Body of pancreas (tissue), 4 donors: ENCODE results near the gene SLC9A3.

Experiments used
- POLR2A ChIP-seq, 3 donors: fragments of 450-650 bp; IDR thresholded peaks; one replicate each; pipeline ENCODE4 v1.6.1; 2016; ENCODE audit warnings: antibody characterized with exemption in 3 of 3, mild to moderate bottlenecking in 2 of 3
- TF ChIP-seq, protein P1 (sequence below), 7 experiments: fragments of 450-650 bp in 4 of 7; fragments of 200-600 bp in 3 of 7; sonication (generic) in 3 of 7; IDR thresholded peaks; one replicate each; pipeline ENCODE4 v1.5.1; 2016 to 2019; ENCODE audit warnings: antibody characterized with exemption in 7 of 7

DNA sequence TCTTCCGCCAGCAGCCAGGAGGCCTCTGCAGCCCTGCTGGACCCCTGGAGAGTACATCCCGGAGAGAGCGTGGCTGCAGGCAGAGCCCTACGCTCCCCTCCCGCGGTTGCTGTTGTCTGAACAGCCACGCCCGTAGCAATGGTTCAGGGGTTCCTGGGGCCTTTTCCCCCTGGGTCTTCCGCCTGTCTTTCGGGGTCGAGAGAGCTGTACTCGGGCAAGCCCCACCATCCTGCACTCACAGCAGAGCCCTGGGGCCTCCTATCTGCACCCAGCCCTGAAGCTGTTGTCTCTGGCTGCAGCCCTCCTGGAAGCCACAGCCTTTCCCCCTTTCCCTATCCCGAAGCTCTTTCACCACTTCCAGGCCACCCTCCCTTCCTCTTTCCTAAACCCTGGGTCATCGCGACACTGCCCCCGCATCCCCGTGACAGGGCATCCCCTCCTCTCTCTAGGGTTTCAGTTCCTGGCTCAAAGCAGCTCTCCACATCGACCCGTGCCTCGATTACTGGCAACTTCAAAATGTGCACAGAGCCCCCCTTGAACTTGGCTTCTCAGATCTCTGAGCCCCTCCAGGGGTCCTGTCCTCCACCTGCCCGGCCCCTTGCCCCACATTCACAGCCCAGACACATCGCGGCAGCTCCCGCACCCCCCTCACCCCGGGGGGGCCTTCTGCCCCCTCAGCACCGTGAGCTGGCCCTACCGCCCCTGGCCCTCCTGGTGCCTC is 44.0 kb upstream of the SLC9A3 start:
- TF ChIP-seq, protein P1, sequence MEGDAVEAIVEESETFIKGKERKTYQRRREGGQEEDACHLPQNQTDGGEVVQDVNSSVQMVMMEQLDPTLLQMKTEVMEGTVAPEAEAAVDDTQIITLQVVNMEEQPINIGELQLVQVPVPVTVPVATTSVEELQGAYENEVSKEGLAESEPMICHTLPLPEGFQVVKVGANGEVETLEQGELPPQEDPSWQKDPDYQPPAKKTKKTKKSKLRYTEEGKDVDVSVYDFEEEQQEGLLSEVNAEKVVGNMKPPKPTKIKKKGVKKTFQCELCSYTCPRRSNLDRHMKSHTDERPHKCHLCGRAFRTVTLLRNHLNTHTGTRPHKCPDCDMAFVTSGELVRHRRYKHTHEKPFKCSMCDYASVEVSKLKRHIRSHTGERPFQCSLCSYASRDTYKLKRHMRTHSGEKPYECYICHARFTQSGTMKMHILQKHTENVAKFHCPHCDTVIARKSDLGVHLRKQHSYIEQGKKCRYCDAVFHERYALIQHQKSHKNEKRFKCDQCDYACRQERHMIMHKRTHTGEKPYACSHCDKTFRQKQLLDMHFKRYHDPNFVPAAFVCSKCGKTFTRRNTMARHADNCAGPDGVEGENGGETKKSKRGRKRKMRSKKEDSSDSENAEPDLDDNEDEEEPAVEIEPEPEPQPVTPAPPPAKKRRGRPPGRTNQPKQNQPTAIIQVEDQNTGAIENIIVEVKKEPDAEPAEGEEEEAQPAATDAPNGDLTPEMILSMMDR (IDR thresholded peaks at IDR 0.05): no peak
- TF ChIP-seq POLR2A (IDR thresholded peaks at IDR 0.05): no peak
